Stimulated activated CD4-positive, alpha-beta T cell treated with anti-CD3 and anti-CD28 coated beads, Interleukin-12 subunit alpha, Interleukin-12 subunit beta, amount 100 ng/mL, for 48 hours (primary cell): ENCODE measurements around the gene SDHAF2.
"Not testable (repeated sequence)": the region's sequence is repeated elsewhere in the genome, so short reads cannot be mapped to it uniquely, and the experiment has no call there.

ENCODE experiments used
- DNase-seq, 3 donors: peaks; one replicate each; pipeline ENCODE4 v3.0.0-alpha.2; 2020; ENCODE audit warnings: low read depth in 2 of 3, low spot score in 1 of 3

SDHAF2 gene

DNA sequence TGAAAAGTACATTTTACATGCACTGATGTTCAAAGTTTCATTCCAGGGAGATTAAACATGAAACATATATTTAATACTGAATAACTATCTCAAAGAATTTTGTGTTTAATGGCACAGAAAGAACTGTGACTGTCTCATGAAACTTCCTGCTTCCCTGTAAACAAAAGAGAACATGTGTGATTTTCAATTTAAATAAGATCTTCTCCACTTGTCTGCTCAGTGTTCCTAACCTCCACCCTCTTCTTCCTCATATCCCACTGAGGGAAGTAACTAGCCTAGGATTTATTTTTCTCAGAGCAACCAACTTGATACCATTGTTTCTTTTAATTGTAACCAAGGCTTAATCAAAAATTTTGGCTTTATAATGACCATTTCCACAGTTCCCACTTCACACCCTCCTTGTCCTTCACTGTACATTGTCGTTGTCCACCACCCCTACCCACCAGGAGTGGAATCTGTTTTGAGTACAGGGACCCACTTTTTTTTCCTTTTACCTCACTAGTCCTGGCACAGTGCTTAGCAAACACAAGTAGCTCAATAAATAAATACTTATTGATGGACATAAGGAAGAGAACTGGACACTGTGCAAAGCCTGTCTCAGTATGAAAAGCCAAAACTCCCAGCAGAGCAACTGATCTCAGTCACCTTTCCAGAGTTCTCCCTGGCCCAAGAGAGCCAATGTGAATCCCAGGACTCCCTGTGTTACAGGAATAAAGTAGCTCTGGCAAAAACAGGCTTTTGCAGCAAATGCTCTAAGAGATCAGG lies 4.4 kb upstream of the SDHAF2 start:
- no peak for DNase-seq

GRCh38 chr11:61429346-61429690 lies 606 bp upstream of the SDHAF2 start:
- peak; percentile 29 to 52 (median 43) for DNase-seq

DNA sequence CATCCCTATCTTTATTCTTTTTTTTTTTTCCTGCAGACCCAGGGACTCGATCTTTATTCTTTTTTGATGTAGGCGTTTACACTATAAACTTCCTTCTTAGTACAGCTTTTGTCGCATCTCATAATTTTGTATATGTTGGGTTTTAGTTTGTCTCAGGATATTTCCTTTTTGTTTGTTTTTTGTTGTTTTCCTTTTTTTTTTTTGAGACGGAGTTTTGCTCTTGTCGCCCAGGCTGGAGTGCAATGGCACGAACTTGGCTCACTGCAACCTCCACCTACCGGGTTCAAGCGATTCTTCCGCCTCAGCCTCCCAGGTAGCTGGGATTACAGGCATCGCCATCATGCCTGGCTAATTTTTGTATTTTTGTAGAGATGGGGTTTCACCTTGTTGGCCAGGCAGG lies 915 bp downstream of the SDHAF2 start:
- not testable (repeated sequence) for DNase-seq

DNA sequence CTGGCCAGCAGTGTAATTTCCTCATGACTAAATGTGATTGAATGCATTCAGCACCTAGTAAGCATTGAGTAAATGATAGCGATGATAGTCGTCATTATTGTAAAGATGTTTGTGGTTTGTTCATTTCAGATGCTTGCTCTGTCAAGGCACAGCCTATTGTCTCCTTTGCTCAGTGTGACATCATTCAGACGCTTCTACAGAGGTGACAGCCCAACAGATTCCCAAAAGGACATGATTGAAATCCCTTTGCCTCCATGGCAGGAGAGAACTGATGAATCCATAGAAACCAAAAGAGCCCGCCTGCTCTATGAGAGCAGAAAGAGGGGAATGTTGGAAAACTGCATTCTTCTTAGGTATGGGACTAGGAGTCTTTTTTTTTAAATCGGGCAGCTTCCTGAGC lies 7.6 kb downstream of the SDHAF2 start:
- DNase-seq: no peak

DNA sequence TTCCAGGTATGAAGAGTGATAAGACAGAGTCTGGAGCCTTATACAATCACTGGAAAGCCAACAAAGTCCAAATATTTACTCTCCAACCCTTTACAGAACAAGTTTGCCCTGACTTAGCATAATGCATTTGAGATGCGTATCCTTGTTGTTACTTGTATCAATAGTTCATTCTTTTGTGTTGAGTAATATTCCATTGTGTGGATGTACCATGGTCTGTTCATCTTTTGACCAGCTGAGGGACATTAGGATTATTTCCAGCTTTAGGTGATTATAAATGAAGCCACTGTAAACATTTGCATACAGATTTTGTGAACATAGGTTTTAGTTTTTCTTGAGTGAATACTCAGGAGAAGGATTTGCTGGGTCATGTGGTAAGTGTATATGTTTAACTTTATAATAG lies 9.7 kb downstream of the SDHAF2 start:
- no peak for DNase-seq

GRCh38 chr11:61442616-61443015 lies 12.7 kb downstream of the SDHAF2 start:
- no peak for DNase-seq

DNA sequence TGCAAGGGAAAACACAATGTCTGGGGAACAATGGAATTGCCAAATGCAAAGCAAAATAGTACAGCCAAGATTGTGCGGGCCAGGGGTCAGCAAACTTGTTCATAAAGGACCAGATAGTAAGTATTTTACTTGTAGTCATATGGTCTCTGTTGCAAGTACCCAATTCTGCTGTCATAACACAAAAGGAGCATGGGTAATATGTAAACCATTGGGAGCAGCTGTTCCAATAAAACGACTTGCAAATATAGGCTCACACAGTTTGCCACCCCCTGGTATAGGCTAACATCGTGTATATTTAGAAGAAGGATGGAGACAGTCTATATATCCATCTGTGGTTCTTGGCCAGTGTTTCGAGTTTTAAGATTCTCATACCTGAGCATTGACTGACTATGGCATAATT lies 15.6 kb downstream of the SDHAF2 start:
- DNase-seq: no peak

- DNase-seq: peak; percentile 79 to 81 (median 81)
Observed at GRCh38 chr11:61446211-61446651, 16.3 kb downstream of the SDHAF2 start.

DNA sequence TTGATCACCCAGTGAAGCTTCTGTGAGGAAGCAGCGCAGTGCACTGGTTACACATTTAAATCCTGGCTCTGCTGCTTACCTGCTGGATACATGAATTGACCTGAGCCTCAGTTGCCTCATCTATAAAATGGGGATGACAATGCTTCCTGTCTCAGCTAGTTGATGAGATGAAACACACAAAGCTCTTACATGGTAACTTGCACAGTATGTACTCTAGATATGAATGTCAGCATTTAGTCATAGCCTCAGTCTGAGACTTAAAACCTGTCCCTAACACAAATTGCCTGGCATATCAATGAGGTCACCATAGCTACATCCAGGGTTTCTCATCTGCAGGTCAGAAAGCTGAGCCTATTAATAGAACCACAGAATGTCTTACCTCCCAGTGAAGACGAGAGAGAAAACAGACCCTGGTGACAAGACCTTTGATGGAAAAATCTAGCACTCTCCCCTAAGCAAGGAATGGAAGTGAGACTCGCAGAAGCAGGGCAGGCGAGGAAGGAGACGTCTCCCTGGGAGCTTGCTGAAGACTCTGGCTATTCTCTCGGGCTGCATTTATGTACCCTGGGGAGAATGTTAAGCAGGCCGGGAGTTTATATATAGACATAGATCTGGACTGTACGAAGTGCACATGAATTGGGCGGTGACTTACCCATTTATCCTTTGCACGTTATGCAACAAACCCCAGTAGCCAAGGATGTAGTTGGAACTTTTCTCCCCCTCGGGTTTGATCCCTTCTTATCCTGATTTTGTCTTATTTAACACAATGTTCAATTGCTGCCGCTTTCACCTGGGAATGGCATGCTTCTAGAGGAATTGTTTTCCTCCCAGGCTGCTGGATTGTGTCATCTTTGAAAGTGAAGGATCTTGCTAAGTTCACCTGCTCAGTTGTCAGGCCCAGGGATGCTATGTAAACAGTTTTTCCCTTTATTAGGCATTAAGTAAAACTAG lies 18.0 kb downstream of the SDHAF2 start:
- peak in 1 of 3 donors; percentile 14 for DNase-seq

- no peak for DNase-seq
Observed at GRCh38 chr11:61448552-61448927, 18.6 kb downstream of the SDHAF2 start.

GRCh38 chr11:61452825-61453224 lies 22.9 kb downstream of the SDHAF2 start:
- DNase-seq: no peak

- DNase-seq: no peak
Observed at GRCh38 chr11:61453695-61454094, 23.8 kb downstream of the SDHAF2 start.

DNA sequence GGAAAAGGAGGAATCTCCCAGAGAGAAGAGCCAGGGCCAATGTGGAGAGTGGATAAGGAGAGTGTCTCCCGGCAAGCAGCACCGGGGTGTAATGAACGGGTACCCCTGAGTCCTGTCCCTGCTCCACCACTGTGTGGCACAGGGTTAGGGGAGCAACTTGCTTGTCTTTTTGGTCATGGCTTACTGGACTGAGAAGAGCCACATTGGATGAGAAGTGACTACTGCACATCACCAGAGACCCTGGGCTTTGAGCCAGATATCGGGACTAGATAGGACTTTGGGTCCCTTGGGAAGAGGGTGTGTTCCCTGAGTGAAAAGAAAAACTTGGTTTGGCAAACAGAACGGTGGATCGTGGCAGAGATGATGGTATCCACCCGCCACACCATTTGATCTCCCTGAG lies 24.6 kb downstream of the SDHAF2 start:
- DNase-seq: no peak

DNA sequence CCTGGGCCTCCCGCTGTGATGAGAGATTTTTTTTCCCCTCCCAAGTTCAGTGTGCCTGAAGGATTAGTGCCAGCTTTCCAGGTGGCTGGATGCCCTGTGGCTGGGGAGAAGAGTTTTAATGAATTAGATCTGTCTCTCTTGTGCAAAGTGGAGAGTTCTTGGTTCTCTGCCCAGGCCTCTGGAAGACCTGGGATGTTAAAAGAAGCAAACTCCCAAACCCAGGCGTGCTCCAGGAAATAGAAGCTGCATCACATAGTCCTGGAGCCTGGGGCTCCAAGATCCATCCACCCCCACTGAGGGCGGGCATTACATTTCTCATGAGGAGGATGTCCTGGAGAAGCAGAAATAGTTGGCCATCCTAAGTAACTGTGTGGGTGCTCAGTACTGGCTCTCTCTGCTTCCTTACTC lies 30.6 kb downstream of the SDHAF2 start:
- no peak for DNase-seq

- DNase-seq: no peak
Observed at GRCh38 chr11:61460986-61461385, 31.1 kb downstream of the SDHAF2 start.

- not testable (repeated sequence) for DNase-seq
Observed at GRCh38 chr11:61467602-61468001, 37.7 kb downstream of the SDHAF2 start.

GRCh38 chr11:61468002-61468401 lies 38.1 kb downstream of the SDHAF2 start:
- no peak for DNase-seq

DNA sequence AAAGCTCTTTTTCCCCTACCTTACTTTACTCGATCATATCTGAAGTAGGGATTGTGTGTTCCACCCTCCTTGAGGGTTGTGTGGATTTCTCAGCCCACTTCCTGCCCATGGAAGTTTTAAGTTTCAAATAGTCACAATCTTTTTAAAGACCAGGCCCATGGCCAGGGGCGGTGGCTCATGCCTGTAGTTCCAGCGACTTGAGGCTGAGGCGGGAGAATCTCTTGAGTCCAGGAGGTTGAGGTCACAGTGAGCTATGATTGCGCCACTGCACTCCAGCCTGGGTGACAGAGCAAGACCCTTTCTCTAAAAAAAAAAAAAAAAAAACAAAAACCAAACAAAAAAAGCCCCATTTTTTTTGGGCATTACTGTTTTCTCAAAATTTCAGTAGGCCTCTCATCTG lies 42.4 kb downstream of the SDHAF2 start:
- DNase-seq: no peak

DNA sequence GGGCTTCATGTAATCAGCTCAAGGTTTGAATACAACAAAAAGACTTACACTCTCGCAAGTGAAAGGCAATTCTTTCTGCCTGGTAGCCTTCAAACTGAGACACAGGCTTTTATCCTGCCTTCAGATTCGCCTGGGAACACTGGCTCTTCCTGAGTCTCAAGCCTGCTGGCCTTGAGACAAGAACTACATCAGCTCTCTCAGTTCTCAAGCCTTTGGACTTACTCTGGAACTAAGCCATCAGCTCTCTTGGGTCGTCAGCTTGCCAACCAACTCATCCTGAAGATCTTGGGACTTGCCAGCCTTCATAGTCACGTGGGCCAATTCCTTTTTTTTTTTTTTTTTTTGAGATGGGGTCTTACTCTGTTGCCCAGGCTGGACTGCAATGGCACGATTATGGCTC lies 42.9 kb downstream of the SDHAF2 start:
- no peak for DNase-seq

DNA sequence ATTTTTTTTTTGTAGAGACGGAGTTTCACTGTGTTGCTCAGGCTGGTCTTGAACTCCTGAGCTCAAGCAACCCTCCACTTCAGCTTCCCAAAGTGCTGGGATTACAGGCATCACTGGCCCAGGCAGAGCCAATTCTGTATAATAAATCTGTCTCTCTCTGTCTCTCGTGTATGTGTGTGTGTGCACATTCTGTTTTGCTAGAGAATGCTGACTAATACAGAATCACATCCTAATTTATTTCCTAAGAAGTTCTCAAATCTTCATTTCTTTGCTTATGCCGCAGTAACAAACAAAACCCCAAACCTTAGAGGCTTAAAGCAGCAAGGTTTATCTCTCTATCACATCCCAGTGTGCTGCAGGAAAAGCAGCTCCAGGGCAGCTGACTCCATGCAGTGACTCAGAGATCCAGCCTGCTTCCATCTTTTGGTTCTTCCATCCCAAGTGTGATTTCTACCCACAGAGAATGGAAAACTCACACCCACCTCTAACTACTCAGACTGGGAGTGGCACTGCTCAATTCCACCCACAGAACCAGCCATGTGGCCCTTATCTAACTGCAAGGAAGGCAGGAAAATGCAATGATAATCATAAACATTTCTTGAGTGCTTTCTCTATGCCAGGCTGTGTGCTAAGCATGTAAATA lies 43.6 kb downstream of the SDHAF2 start:
- DNase-seq: no peak

DNA sequence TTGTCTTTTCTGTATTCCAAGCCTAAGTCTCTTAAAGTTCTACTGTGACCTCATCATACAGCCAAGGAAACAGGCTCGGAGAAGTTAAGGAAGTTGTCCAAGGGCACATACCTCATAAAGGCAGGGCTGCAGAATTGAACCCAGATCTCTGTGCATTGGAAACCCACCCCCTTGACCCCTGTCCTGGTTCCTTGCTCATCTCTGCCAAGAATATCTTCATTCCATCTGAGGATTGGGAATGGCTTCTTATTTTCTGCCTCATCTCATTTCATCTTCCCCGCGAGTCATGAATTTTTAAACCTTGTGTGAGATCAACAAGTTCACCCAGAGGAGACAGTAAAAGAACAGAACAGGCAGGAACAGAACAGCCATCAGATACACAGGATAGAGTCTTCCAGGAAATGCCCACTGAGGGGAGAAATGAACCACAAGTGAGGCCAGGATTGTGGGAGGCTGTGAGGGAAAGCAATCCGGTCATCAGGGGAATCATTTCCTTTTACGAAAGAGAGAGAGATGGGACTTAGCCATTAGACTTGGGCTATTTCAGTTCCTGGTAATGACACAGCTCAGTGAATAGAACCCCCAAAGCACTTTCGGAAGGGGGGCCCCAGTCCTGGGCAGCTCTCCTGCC lies 44.2 kb downstream of the SDHAF2 start:
- DNase-seq: no peak
